ENCODE measurements around the gene SNCAIP.

DNA sequence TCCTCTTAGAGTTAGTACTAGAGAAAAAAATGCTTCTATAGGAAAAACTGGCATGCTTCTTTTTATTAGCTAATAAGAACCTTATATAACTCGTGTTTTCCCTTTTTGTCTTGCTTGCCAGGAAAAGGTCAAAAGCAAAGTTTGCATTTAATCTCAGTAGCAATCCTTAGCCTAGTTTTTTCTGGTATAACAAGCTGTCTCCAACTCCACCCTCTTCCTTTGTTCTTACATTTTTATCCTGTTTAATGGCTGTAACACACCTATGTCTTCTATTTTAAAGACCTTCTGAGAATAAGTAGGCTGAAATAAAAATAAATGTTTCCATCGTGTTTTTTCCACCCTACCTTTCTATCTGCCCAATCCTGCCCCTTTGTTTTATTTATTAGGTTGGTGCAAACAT is 158.3 kb downstream of the SNCAIP start:
- TF ChIP-seq CTCF (IDR thresholded peaks at IDR 0.05) (no peak), POLR2A (IDR thresholded peaks at IDR 0.05; ENCODE audit: low read depth) (no peak), POLR2AphosphoS5 (IDR thresholded peaks at IDR 0.05) (no peak), EP300 (IDR thresholded peaks at IDR 0.05) (no peak)
